Mucosa of rectum (tissue), 2 donors: ENCODE measurements around the gene TAF4.

Experiments used
- H3K27ac ChIP-seq, 2 donors: one replicate each; pipeline ENCODE4 v1.7.0; 2013; ENCODE audit warnings: inconsistent platforms in 2 of 2, low read depth in 2 of 2, low read length in 2 of 2
- H3K27me3 ChIP-seq, 2 donors: one replicate each; pipeline ENCODE4 v1.7.0; 2013; ENCODE audit warnings: low read length in 2 of 2; ENCODE audit not compliant: control insufficient read depth in 2 of 2, insufficient read depth in 2 of 2
- H3K36me3 ChIP-seq, 2 donors: one replicate each; pipeline ENCODE4 v1.7.0; 2013; ENCODE audit warnings: low read length in 2 of 2; ENCODE audit not compliant: control insufficient read depth in 2 of 2, insufficient read depth in 2 of 2
- H3K4me1 ChIP-seq, 2 donors: one replicate each; pipeline ENCODE4 v1.7.0; 2013; ENCODE audit warnings: low read length in 2 of 2, mild to moderate bottlenecking in 1 of 2; ENCODE audit not compliant: control insufficient read depth in 2 of 2, insufficient read depth in 2 of 2
- H3K4me3 ChIP-seq, 2 donors: one replicate each; pipeline ENCODE4 v1.7.0; 2013; ENCODE audit warnings: low read length in 2 of 2
- H3K9ac ChIP-seq, 2 donors: one replicate each; pipeline ENCODE4 v1.7.0; 2013; ENCODE audit warnings: low read length in 2 of 2, low read depth in 1 of 2, mild to moderate bottlenecking in 1 of 2
- H3K9me3 ChIP-seq, 2 donors: one replicate each; pipeline ENCODE4 v1.7.0; 2013; ENCODE audit warnings: low read length in 2 of 2; ENCODE audit not compliant: control insufficient read depth in 2 of 2
- donor health status: healthy.
- donor health status: Normal muscosa, but diverticular disease.

The TAF4 gene

GRCh38 chr20:61980647-61981583, 84.8 kb downstream of the TAF4 start:
- Histone ChIP-seq H3K27me3 (no peaks in the 10 kb centered on the region), H3K4me1 (no peaks in the 10 kb centered on the region), H3K9me3 (no peaks in the 10 kb centered on the region), H3K9ac (no peak overlapping the region), H3K27ac (no peak overlapping the region), H3K4me3 (no peak overlapping the region), H3K36me3 (peaks cover 17 to 29% of the 10 kb centered on the region in 2 donors)

GRCh38 chr20:61979701-61980635, 85.7 kb downstream of the TAF4 start:
- Histone ChIP-seq H3K36me3 (peaks cover 17 to 28% of the 10 kb centered on the region in 2 donors), H3K27me3 (no peaks in the 10 kb centered on the region), H3K27ac (no peak overlapping the region), H3K4me3 (no peak overlapping the region), H3K9ac (no peak overlapping the region), H3K9me3 (no peaks in the 10 kb centered on the region), H3K4me1 (no peaks in the 10 kb centered on the region)

- no peak overlapping the region for H3K9ac ChIP-seq
- no peaks in the 10 kb centered on the region for H3K27me3 ChIP-seq
- H3K9me3 ChIP-seq = no peaks in the 10 kb centered on the region
Measured at GRCh38 chr20:61979090-61979489, 86.6 kb downstream of the TAF4 start.

GRCh38 chr20:61978491-61978890, 87.2 kb downstream of the TAF4 start:
- Histone ChIP-seq H3K4me1 (no peaks in the 10 kb centered on the region), H3K4me3 (no peak overlapping the region), H3K36me3 (peaks cover 21 to 27% of the 10 kb centered on the region in 2 donors), H3K9ac (no peak overlapping the region), H3K9me3 (no peaks in the 10 kb centered on the region), H3K27me3 (no peaks in the 10 kb centered on the region), H3K27ac (no peak overlapping the region)

More at GRCh38 chr20:61979090-61979489, 86.6 kb downstream of the TAF4 start:
- H3K27ac ChIP-seq = no peak overlapping the region
- H3K4me3 ChIP-seq = no peak overlapping the region
- H3K4me1 ChIP-seq = no peaks in the 10 kb centered on the region
- peaks cover 20 to 24% of the 10 kb centered on the region in 2 donors for H3K36me3 ChIP-seq

- Histone ChIP-seq H3K4me1 (no peaks in the 10 kb centered on the region), H3K9ac (no peak overlapping the region), H3K27me3 (no peaks in the 10 kb centered on the region), H3K9me3 (no peaks in the 10 kb centered on the region), H3K27ac (no peak overlapping the region), H3K4me3 (no peak overlapping the region), H3K36me3 (peaks cover 28 to 35% of the 10 kb centered on the region in 2 donors)
Measured at GRCh38 chr20:61977419-61977786, 88.3 kb downstream of the TAF4 start.

GRCh38 chr20:61976644-61977418, 88.8 kb downstream of the TAF4 start:
- Histone ChIP-seq H3K27me3 (no peaks in the 10 kb centered on the region), H3K4me1 (no peaks in the 10 kb centered on the region), H3K9me3 (no peaks in the 10 kb centered on the region), H3K4me3 (no peak overlapping the region), H3K9ac (no peak overlapping the region), H3K36me3 (peaks cover 28 to 36% of the 10 kb centered on the region in 2 donors), H3K27ac (no peak overlapping the region)

- Histone ChIP-seq H3K27me3 (no peaks in the 10 kb centered on the region), H3K4me3 (no peak overlapping the region), H3K36me3 (peaks cover 28 to 38% of the 10 kb centered on the region in 2 donors), H3K9ac (no peak overlapping the region), H3K27ac (no peak overlapping the region), H3K9me3 (no peaks in the 10 kb centered on the region), H3K4me1 (no peaks in the 10 kb centered on the region)
Measured at GRCh38 chr20:61976263-61976643, 89.4 kb downstream of the TAF4 start.

GRCh38 chr20:61975407-61976129, 90.1 kb downstream of the TAF4 start:
- Histone ChIP-seq H3K27me3 (no peaks in the 10 kb centered on the region), H3K27ac (no peak overlapping the region), H3K9ac (no peak overlapping the region), H3K9me3 (no peaks in the 10 kb centered on the region), H3K4me1 (no peaks in the 10 kb centered on the region), H3K4me3 (no peak overlapping the region), H3K36me3 (peaks cover 24 to 37% of the 10 kb centered on the region in 2 donors)

GRCh38 chr20:61974357-61974665, 91.4 kb downstream of the TAF4 start:
- H3K9ac ChIP-seq = no peak overlapping the region
- H3K9me3 ChIP-seq = no peaks in the 10 kb centered on the region
- no peaks in the 10 kb centered on the region for H3K4me1 ChIP-seq
- peaks cover 22 to 32% of the 10 kb centered on the region in 2 donors for H3K36me3 ChIP-seq
- no peaks in the 10 kb centered on the region for H3K27me3 ChIP-seq
- no peak overlapping the region for H3K4me3 ChIP-seq
- H3K27ac ChIP-seq = no peak overlapping the region
